ENCODE measurements around the gene FTSJ3.

Gene FTSJ3

GRCh38 chr17:63785556-63785955, 41.9 kb downstream of the FTSJ3 start:
- DNase-seq, result peak; percentile 21

GRCh38 chr17:63783522-63783921, 43.9 kb downstream of the FTSJ3 start:
- no peak for DNase-seq

- DNase-seq, result no peak
These were observed 46.5 kb downstream of the FTSJ3 start for GRCh38 chr17:63780928-63781327.

- no peak for DNase-seq
These were observed 47.0 kb downstream of the FTSJ3 start for GRCh38 chr17:63780507-63780906.

GRCh38 chr17:63775420-63775819, 52.0 kb downstream of the FTSJ3 start:
- no peak for DNase-seq

- peak; percentile 4 for DNase-seq
These were observed 52.5 kb downstream of the FTSJ3 start for GRCh38 chr17:63774969-63775265.

- DNase-seq, result peak; percentile 62
These were observed 53.1 kb downstream of the FTSJ3 start, which contains the start of gene DDX42 for GRCh38 chr17:63774141-63774968. Gene DDX42, plus strand, starts transcription at chr17:63774170. Its CDS starts 12,880 bp downstream, at chr17:63787050.

- peak; percentile 100 for DNase-seq
These were observed 54.0 kb downstream of the FTSJ3 start, which contains the start of gene CCDC47 for GRCh38 chr17:63773272-63774140. Gene CCDC47, minus strand, starts transcription at chr17:63773597. Its CDS starts 7,422 bp downstream, at chr17:63766175.

- DNase-seq, result peak; percentile 5
These were observed 54.6 kb downstream of the FTSJ3 start for GRCh38 chr17:63772801-63773271.
